K562 (cell line): Measurements from ENCODE around the gene POLRMT.

Experiments
- ELF2 ChIP-seq: fragments of 250-450 bp; sonication (Bioruptor Pico); IDR thresholded peaks from 2 replicates; pipeline ENCODE4 v1.5.0; 2021; ENCODE audit warnings: mild to moderate bottlenecking
- ESRRB ChIP-seq: fragments of 250-450 bp; sonication (Bioruptor Pico); IDR thresholded peaks from 2 replicates; pipeline ENCODE4 v1.5.0; 2020; ENCODE audit warnings: mild to moderate bottlenecking, moderate library complexity, borderline replicate concordance
- POLR2H ChIP-seq: IDR thresholded peaks from 2 replicates; pipeline ENCODE4 v1.6.1; 2016; ENCODE audit warnings: missing genetic modification characterization, low read depth, mild to moderate bottlenecking, control low read depth, missing compliant biosample characterization, moderate library complexity
- PPARD ChIP-seq: fragments of 250-450 bp; sonication (Bioruptor Pico); IDR thresholded peaks from 2 replicates; pipeline ENCODE4 v1.8.0; 2022; ENCODE audit warnings: inconsistent platforms, mild to moderate bottlenecking, moderate library complexity
- TBP ChIP-seq: optimal IDR thresholded peaks from 2 replicates; pipeline ENCODE3; 2011; ENCODE audit warnings: low read depth, low read length, improper control_type of control experiment
- U2AF2 ChIP-seq: fragments of 200-400 bp; formaldehyde crosslinking; optimal IDR thresholded peaks from 2 replicates; pipeline ENCODE3; 2017; ENCODE audit warnings: low read depth, mild to moderate bottlenecking, low read length
- ZKSCAN1 ChIP-seq: fragments of 150-350 bp; IDR thresholded peaks from 2 replicates; pipeline ENCODE4 v1.6.1; 2016; ENCODE audit warnings: low read depth, low read length
- ZNF184 ChIP-seq: sonication (generic); formaldehyde crosslinking; IDR thresholded peaks from 2 replicates; pipeline ENCODE4 v1.5.0; 2020; ENCODE audit warnings: missing genetic modification reagents
- ZNF224 ChIP-seq: sonication (generic); formaldehyde crosslinking; IDR thresholded peaks from 2 replicates; pipeline ENCODE4 v1.8.0; 2022; ENCODE audit warnings: mild to moderate bottlenecking, missing genetic modification reagents
- ZNF408 ChIP-seq: fragments of 250-450 bp; sonication (Bioruptor Pico); IDR thresholded peaks from 2 replicates; pipeline ENCODE4 v1.4.0; 2020; ENCODE audit warnings: low read depth, mild to moderate bottlenecking, moderate library complexity
- TF ChIP-seq, protein P1 (sequence below): sonication (generic); formaldehyde crosslinking; IDR thresholded peaks from 2 replicates; pipeline ENCODE4 v1.8.0; 2022; ENCODE audit warnings: mild to moderate bottlenecking, missing genetic modification reagents
- TF ChIP-seq, protein P2 (sequence below), 3 experiments: IDR thresholded peaks in 2 of 3; conservative IDR thresholded peaks in 1 of 3; 2 replicates each; pipeline ENCODE4 v1.5.1; 2011 to 2012; ENCODE audit warnings: low read length in 3 of 3, mild to moderate bottlenecking in 3 of 3, control low read depth in 2 of 3, improper control_type of control experiment in 1 of 3, inconsistent platforms in 1 of 3, low read depth in 1 of 3, mixed read lengths in 1 of 3, moderate library complexity in 1 of 3; ENCODE audit not compliant: insufficient read depth in 2 of 3

- TF ChIP-seq ZNF184 (CRISPR knock-in tag) (no peak), TBP (no peak), ELF2 (CRISPR knock-in tag) (no peak), PPARD (CRISPR knock-in tag) (no peak), ZNF224 (CRISPR knock-in tag) (no peak), ZNF408 (CRISPR knock-in tag) (no peak), ESRRB (no peak), U2AF2 (no peak), ZKSCAN1 (no peak), POLR2H (tag) (no peak)
- TF ChIP-seq, protein P1, sequence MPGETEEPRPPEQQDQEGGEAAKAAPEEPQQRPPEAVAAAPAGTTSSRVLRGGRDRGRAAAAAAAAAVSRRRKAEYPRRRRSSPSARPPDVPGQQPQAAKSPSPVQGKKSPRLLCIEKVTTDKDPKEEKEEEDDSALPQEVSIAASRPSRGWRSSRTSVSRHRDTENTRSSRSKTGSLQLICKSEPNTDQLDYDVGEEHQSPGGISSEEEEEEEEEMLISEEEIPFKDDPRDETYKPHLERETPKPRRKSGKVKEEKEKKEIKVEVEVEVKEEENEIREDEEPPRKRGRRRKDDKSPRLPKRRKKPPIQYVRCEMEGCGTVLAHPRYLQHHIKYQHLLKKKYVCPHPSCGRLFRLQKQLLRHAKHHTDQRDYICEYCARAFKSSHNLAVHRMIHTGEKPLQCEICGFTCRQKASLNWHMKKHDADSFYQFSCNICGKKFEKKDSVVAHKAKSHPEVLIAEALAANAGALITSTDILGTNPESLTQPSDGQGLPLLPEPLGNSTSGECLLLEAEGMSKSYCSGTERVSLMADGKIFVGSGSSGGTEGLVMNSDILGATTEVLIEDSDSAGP (CRISPR knock-in tag): no peak
- TF ChIP-seq, protein P2, sequence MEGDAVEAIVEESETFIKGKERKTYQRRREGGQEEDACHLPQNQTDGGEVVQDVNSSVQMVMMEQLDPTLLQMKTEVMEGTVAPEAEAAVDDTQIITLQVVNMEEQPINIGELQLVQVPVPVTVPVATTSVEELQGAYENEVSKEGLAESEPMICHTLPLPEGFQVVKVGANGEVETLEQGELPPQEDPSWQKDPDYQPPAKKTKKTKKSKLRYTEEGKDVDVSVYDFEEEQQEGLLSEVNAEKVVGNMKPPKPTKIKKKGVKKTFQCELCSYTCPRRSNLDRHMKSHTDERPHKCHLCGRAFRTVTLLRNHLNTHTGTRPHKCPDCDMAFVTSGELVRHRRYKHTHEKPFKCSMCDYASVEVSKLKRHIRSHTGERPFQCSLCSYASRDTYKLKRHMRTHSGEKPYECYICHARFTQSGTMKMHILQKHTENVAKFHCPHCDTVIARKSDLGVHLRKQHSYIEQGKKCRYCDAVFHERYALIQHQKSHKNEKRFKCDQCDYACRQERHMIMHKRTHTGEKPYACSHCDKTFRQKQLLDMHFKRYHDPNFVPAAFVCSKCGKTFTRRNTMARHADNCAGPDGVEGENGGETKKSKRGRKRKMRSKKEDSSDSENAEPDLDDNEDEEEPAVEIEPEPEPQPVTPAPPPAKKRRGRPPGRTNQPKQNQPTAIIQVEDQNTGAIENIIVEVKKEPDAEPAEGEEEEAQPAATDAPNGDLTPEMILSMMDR (IDR thresholded peaks at IDR 0.05 in 2 of 3, conservative IDR thresholded peaks at IDR 0.05 in 1 of 3; ENCODE audit: insufficient read depth in 2 of 3, low read depth in 1 of 3, low read length in 3 of 3): no peak
Measured at GRCh38 chr19:579842-580155, 53.5 kb downstream of the POLRMT start.
